Caki2 (cell line): ENCODE results near the gene TPMT. TPM values are rescaled to one million over a fixed set of nuclear protein-coding genes. Genes with fewer than 3 reads are reported as not detected.
"Not testable (repeated sequence)": the region's sequence is repeated elsewhere in the genome, so short reads cannot be mapped to it uniquely, and the experiment has no call there.

Experiments
- DNase-seq: peaks from one replicate; pipeline ENCODE4 v3.0.0-alpha.2; 2015; ENCODE audit warnings: low read depth
- in situ Hi-C: cut with HindIII; loops from 2 replicates; pipeline ENCODE4 v1.10.0; 2016; ENCODE audit warnings: low sequenced_read_pairs, low pct_unique_long_range_greater_than_20kb, mixed read lengths
- total RNA-seq: library from RNA; depleted of rRNA; stranded (reverse); fragments of >200 nt; shearing (Covaris generic); gene quantifications from 2 replicates; pipeline ENCODE4 v1.2.3, GENCODE V29; 2014; ENCODE audit warnings: low replicate concordance

Gene TPMT
- total RNA-seq, 1 experiment from 2014 or later, result 11.7 TPM

- in situ Hi-C loops, result no loop called here
- no peak for DNase-seq
These were observed 7.5 kb upstream of the TPMT start for GRCh38 chr6:18162401-18162800.

GRCh38 chr6:18161431-18161830 lies 6.6 kb upstream of the TPMT start:
- no peak for DNase-seq
- in situ Hi-C loops, result no loop called here

GRCh38 chr6:18160911-18161310 lies 6.0 kb upstream of the TPMT start:
- DNase-seq, result no peak
- in situ Hi-C loops, result no loop called here

GRCh38 chr6:18155864-18156421 lies 1.1 kb upstream of the TPMT start:
- peak; percentile 68 for DNase-seq
- in situ Hi-C loops, result no loop called here

GRCh38 chr6:18155150-18155863 lies 430 bp upstream of the TPMT start, which contains the start of gene KDM1B:
Gene KDM1B, plus strand, starts transcription at chr6:18155422. Its CDS starts 4,474 bp downstream, at chr6:18159896.
- in situ Hi-C loops, result no loop called here

GRCh38 chr6:18153311-18153703 lies 1.6 kb downstream of the TPMT start:
- no peak for DNase-seq
- in situ Hi-C loops, result no loop called here

More at GRCh38 chr6:18155150-18155863, 430 bp upstream of the TPMT start, which contains the start of gene KDM1B:
- peak; percentile 98 for DNase-seq

- DNase-seq, result no peak
These were observed 3.1 kb downstream of the TPMT start for GRCh38 chr6:18151801-18152200.

GRCh38 chr6:18151391-18151790 lies 3.5 kb downstream of the TPMT start:
- DNase-seq, in situ Hi-C loops: not testable (repeated sequence)

More at GRCh38 chr6:18151801-18152200, 3.1 kb downstream of the TPMT start:
- in situ Hi-C loops, result no loop called here

- in situ Hi-C loops, result no loop called here
- DNase-seq, result peak; percentile 67
These were observed 6.4 kb downstream of the TPMT start for GRCh38 chr6:18148304-18149025.

- in situ Hi-C loops, result no loop called here
- peak; percentile 40 for DNase-seq
These were observed 7.3 kb downstream of the TPMT start for GRCh38 chr6:18147616-18148015.

GRCh38 chr6:18147160-18147559 lies 7.7 kb downstream of the TPMT start:
- DNase-seq, result peak; percentile 55
- in situ Hi-C loops, result no loop called here

- no peak for DNase-seq
- in situ Hi-C loops, result no loop called here
These were observed 12.4 kb downstream of the TPMT start for GRCh38 chr6:18142591-18142861.

GRCh38 chr6:18141805-18142590 lies 12.9 kb downstream of the TPMT start:
- DNase-seq, result peak; percentile 72
- in situ Hi-C loops, result no loop called here

GRCh38 chr6:18139935-18140621 lies 14.8 kb downstream of the TPMT start:
- no peak for DNase-seq
- in situ Hi-C loops, result no loop called here

- in situ Hi-C loops, result no loop called here
- DNase-seq, result no peak
These were observed 16.0 kb downstream of the TPMT start for GRCh38 chr6:18138906-18139305.

GRCh38 chr6:18136260-18136659 lies 18.6 kb downstream of the TPMT start:
- DNase-seq, result no peak
- in situ Hi-C loops, result no loop called here

GRCh38 chr6:18135171-18135570 lies 19.7 kb downstream of the TPMT start:
- no peak for DNase-seq
- in situ Hi-C loops, result no loop called here

GRCh38 chr6:18132346-18132745 lies 22.5 kb downstream of the TPMT start:
- in situ Hi-C loops, result no loop called here
- DNase-seq, result no peak
